SK-N-SH treated with all-trans-retinoic acid at 6 μM for 48 hours (cell line): ENCODE measurements around the gene PHF20.
A peak's percentile ranks its signal among the peaks of the same experiment; 100 is the strongest.

Experiments used
- ATAC-seq: fragments of 200-7000 bp; cut with Tn5 transposase; 3 replicates; pipeline ENCODE4 v1.9.1; 2020; ENCODE audit warnings: mild to moderate bottlenecking, moderate library complexity
- ARNTL ChIP-seq: fragments of 450-650 bp; formaldehyde crosslinking; IDR thresholded peaks from 2 replicates; pipeline ENCODE4 v1.5.0; 2020; ENCODE audit warnings: low read depth, mild to moderate bottlenecking, moderate library complexity, borderline replicate concordance
- CREB5 ChIP-seq: fragments of 250-450 bp; sonication (Bioruptor Pico); IDR thresholded peaks from 2 replicates; pipeline ENCODE4 v1.5.1; 2020; ENCODE audit warnings: low read depth, mild to moderate bottlenecking, moderate library complexity
- CSDC2 ChIP-seq: fragments of 250-450 bp; sonication (Bioruptor Pico); IDR thresholded peaks from 2 replicates; pipeline ENCODE4 v1.5.0; 2020; ENCODE audit warnings: mild to moderate bottlenecking, moderate library complexity
- CSRNP3 ChIP-seq: fragments of 250-450 bp; sonication (Bioruptor Pico); IDR thresholded peaks from 2 replicates; pipeline ENCODE4 v1.5.1; 2021; ENCODE audit warnings: mild to moderate bottlenecking, moderate library complexity
- ESRRG ChIP-seq: fragments of 250-450 bp; sonication (Bioruptor Pico); IDR thresholded peaks from 2 replicates; pipeline ENCODE4 v1.6.1; 2021; ENCODE audit warnings: mild to moderate bottlenecking
- GLIS3 ChIP-seq: fragments of 250-450 bp; sonication (Bioruptor Pico); IDR thresholded peaks from 2 replicates; pipeline ENCODE4 v1.5.0; 2020; ENCODE audit warnings: mild to moderate bottlenecking, moderate library complexity
- ISL1 ChIP-seq: fragments of 250-450 bp; sonication (Bioruptor Pico); IDR thresholded peaks from 2 replicates; pipeline ENCODE4 v2.1.2; 2022; ENCODE audit warnings: mild to moderate bottlenecking, moderate library complexity
- PATZ1 ChIP-seq: fragments of 250-450 bp; sonication (Bioruptor Pico); IDR thresholded peaks from 2 replicates; pipeline ENCODE4 v1.8.0; 2020; ENCODE audit warnings: mild to moderate bottlenecking, moderate library complexity, borderline replicate concordance
- POU6F1 ChIP-seq: fragments of 250-450 bp; sonication (Bioruptor Pico); IDR thresholded peaks from 2 replicates; pipeline ENCODE4 v1.8.0; 2021; ENCODE audit warnings: low read depth, mild to moderate bottlenecking, moderate library complexity, borderline replicate concordance
- PPARA ChIP-seq: fragments of 250-450 bp; sonication (Bioruptor Pico); IDR thresholded peaks from 2 replicates; pipeline ENCODE4 v1.5.0; 2020; ENCODE audit warnings: mild to moderate bottlenecking, borderline replicate concordance
- RARB ChIP-seq: fragments of 250-450 bp; sonication (Bioruptor Pico); IDR thresholded peaks from 2 replicates; pipeline ENCODE4 v1.8.0; 2021; ENCODE audit warnings: mild to moderate bottlenecking, moderate library complexity
- SNAI2 ChIP-seq: fragments of 250-450 bp; sonication (Bioruptor Pico); IDR thresholded peaks from 2 replicates; pipeline ENCODE4 v1.5.0; 2020; ENCODE audit warnings: mild to moderate bottlenecking, moderate library complexity
- TCF4 ChIP-seq: fragments of 250-450 bp; sonication (Bioruptor Pico); IDR thresholded peaks from 2 replicates; pipeline ENCODE4 v1.8.0; 2021; ENCODE audit warnings: mild to moderate bottlenecking, moderate library complexity, borderline replicate concordance
- TOX ChIP-seq: fragments of 250-450 bp; sonication (Bioruptor Pico); IDR thresholded peaks from 2 replicates; pipeline ENCODE4 v1.8.0; 2021; ENCODE audit warnings: mild to moderate bottlenecking, moderate library complexity, borderline replicate concordance
- ZC3H10 ChIP-seq: fragments of 250-450 bp; sonication (Bioruptor Pico); IDR thresholded peaks from 2 replicates; pipeline ENCODE4 v1.5.1; 2021; ENCODE audit warnings: mild to moderate bottlenecking, moderate library complexity
- ZFP3 ChIP-seq: fragments of 250-450 bp; sonication (Bioruptor Pico); IDR thresholded peaks from 2 replicates; pipeline ENCODE4 v1.5.0; 2020; ENCODE audit warnings: mild to moderate bottlenecking, moderate library complexity
- ZFP30 ChIP-seq: fragments of 450-650 bp; formaldehyde crosslinking; IDR thresholded peaks from 2 replicates; pipeline ENCODE4 v1.5.0; 2022; ENCODE audit warnings: mild to moderate bottlenecking, moderate library complexity
- ZNF565 ChIP-seq: fragments of 450-650 bp; formaldehyde crosslinking; conservative IDR thresholded peaks from 2 replicates; pipeline ENCODE4 v1.5.0; 2020; ENCODE audit warnings: low read depth, mild to moderate bottlenecking, moderate library complexity
- ZNF70 ChIP-seq: fragments of 450-650 bp; formaldehyde crosslinking; IDR thresholded peaks from 2 replicates; pipeline ENCODE4 v1.5.0; 2020; ENCODE audit warnings: mild to moderate bottlenecking, moderate library complexity
- ZNF8 ChIP-seq: fragments of 450-650 bp; formaldehyde crosslinking; IDR thresholded peaks from 2 replicates; pipeline ENCODE4 v1.5.0; 2020; ENCODE audit warnings: mild to moderate bottlenecking, moderate library complexity

PHF20 gene

GRCh38 chr20:35883336-35883777, 111.5 kb downstream of the PHF20 start:
- no peak for TF ChIP-seq ZNF565 (CRISPR knock-in tag)
- TF ChIP-seq ZNF70 (CRISPR knock-in tag) = no peak
- no peak for TF ChIP-seq ZC3H10 (CRISPR knock-in tag)
- TF ChIP-seq PPARA (CRISPR knock-in tag) = no peak
- TF ChIP-seq ZNF8 (CRISPR knock-in tag) = no peak
- no peak for TF ChIP-seq ARNTL (CRISPR knock-in tag)
- no peak for TF ChIP-seq SNAI2 (CRISPR knock-in tag)
- TF ChIP-seq CSRNP3 = no peak
- ATAC-seq = peak; percentile 5

- TF ChIP-seq ISL1 (0 out of 2 replicates have a peak, but pooled peaks have one; percentile 19), CREB5 (0 out of 2 replicates have a peak, but pooled peaks have one; percentile 35), GLIS3 (0 out of 2 replicates have a peak, but pooled peaks have one; percentile 10), RARB (CRISPR knock-in tag) (no peak), TOX (CRISPR knock-in tag) (no peak)
- peak; percentile 88 for ATAC-seq
Observed at GRCh38 chr20:35883778-35884540, 112.1 kb downstream of the PHF20 start.

- ATAC-seq = no peak
- TF ChIP-seq CSRNP3 (no peak), ZC3H10 (CRISPR knock-in tag) (no peak), SNAI2 (CRISPR knock-in tag) (no peak), ESRRG (CRISPR knock-in tag) (no peak), PATZ1 (CRISPR knock-in tag) (no peak), TCF4 (no peak), CSDC2 (CRISPR knock-in tag) (no peak), TOX (CRISPR knock-in tag) (no peak), ZFP3 (CRISPR knock-in tag) (no peak), POU6F1 (CRISPR knock-in tag) (no peak), ZNF8 (CRISPR knock-in tag) (no peak), RARB (CRISPR knock-in tag) (no peak), ZNF565 (CRISPR knock-in tag) (no peak), GLIS3 (no peak), ZFP30 (CRISPR knock-in tag) (no peak)
Observed at GRCh38 chr20:35884541-35884865, 112.7 kb downstream of the PHF20 start.

GRCh38 chr20:35885212-35885611, 113.4 kb downstream of the PHF20 start:
- TF ChIP-seq GLIS3 (no peak), ZFP30 (CRISPR knock-in tag) (no peak), ARNTL (CRISPR knock-in tag) (no peak), CREB5 (no peak), PATZ1 (CRISPR knock-in tag) (no peak), RARB (CRISPR knock-in tag) (no peak)
- TF ChIP-seq, all 23 proteins: peak for 0
- ATAC-seq = no peak
